CD4-positive, alpha-beta T cell (primary cell): ENCODE results near the gene MGRN1. TPM values are rescaled to one million over a fixed set of nuclear protein-coding genes. Genes with fewer than 3 reads are reported as not detected.

Experiments
- ATAC-seq: fragments of 200-7000 bp; cut with Tn5 transposase; one replicate; pipeline ENCODE4 v1.10.0; 2022; ENCODE audit warnings: mild to moderate bottlenecking; ENCODE audit not compliant: poor library complexity
- CTCF ChIA-PET: fragments of 350-600 bp; sonication (Branson Sonifier 250); formaldehyde crosslinking; loops from one replicate; lab custom pipeline; 2021; ENCODE audit warnings: antibody characterized with exemption, inconsistent platforms; lab: Charles Lee
- POLR2A ChIA-PET: fragments of 350-600 bp; sonication (Branson Sonifier 250); formaldehyde crosslinking; loops from one replicate; lab custom pipeline; 2021; ENCODE audit warnings: antibody characterized with exemption, inconsistent platforms; lab: Charles Lee
- DNase-seq, 14 experiments: peaks; one replicate each; pipeline ENCODE4 v3.0.0-alpha.2; 2013 to 2020; ENCODE audit warnings: mixed read lengths in 2 of 14
- H3K27ac ChIP-seq, 2 donors: one replicate each; pipeline versions ENCODE4 v1.5.1 to v1.7.0; 2013; ENCODE audit warnings: low read length in 2 of 2, low read depth in 1 of 2, mild to moderate bottlenecking in 1 of 2
- H3K27me3 ChIP-seq, 2 experiments: 1 replicate in 1 of 2; 2 replicates in 1 of 2; pipeline versions ENCODE4 v1.6.1 to v1.7.0; 2013; ENCODE audit warnings: low read length in 2 of 2, control low read depth in 1 of 2, mild to moderate bottlenecking in 1 of 2, moderate library complexity in 1 of 2; ENCODE audit not compliant: insufficient read depth in 2 of 2, control insufficient read depth in 1 of 2
- H3K36me3 ChIP-seq: one replicate; pipeline ENCODE4 v1.6.1; 2013; ENCODE audit warnings: low read length, control low read depth; ENCODE audit not compliant: insufficient read depth
- H3K4me1 ChIP-seq: one replicate; pipeline ENCODE4 v1.6.1; 2013; ENCODE audit warnings: low read length, control low read depth; ENCODE audit not compliant: insufficient read depth
- H3K4me3 ChIP-seq: one replicate; pipeline ENCODE4 v1.5.1; 2013; ENCODE audit warnings: mild to moderate bottlenecking, low read length, moderate library complexity
- H3K9me3 ChIP-seq, 2 experiments: 1 replicate in 1 of 2; 2 replicates in 1 of 2; pipeline versions ENCODE4 v1.6.1 to v1.7.0; 2013; ENCODE audit warnings: low read length in 2 of 2, mild to moderate bottlenecking in 2 of 2, control low read depth in 1 of 2, moderate library complexity in 1 of 2; ENCODE audit not compliant: control insufficient read depth in 1 of 2, insufficient read depth in 1 of 2
- H3K27ac Mint-ChIP-seq: one replicate; pipeline ENCODE4 v1.8.0; 2020; ENCODE audit warnings: mixed read lengths
- H3K27me3 Mint-ChIP-seq: one replicate; pipeline ENCODE4 v1.8.0; 2021; ENCODE audit warnings: mixed read lengths
- H3K36me3 Mint-ChIP-seq: one replicate; pipeline ENCODE4 v1.8.0; 2021; ENCODE audit warnings: low read depth, mixed read lengths
- H3K4me1 Mint-ChIP-seq: one replicate; pipeline ENCODE4 v1.8.0; 2021; ENCODE audit warnings: low read depth, mixed read lengths
- H3K4me3 Mint-ChIP-seq: one replicate; pipeline ENCODE4 v1.8.0; 2020; ENCODE audit warnings: mild to moderate bottlenecking, mixed read lengths
- H3K9me3 Mint-ChIP-seq: one replicate; pipeline ENCODE4 v1.8.0; 2020; ENCODE audit warnings: mixed read lengths
- CTCF ChIP-seq: fragments of 200-600 bp; IDR thresholded peaks from one replicate; pipeline ENCODE4 v1.8.0; 2022; ENCODE audit warnings: antibody characterized with exemption, mild to moderate bottlenecking
- intact Hi-C, 2 experiments: fragments of 100-400 bp; cut with DNase I in 1 of 2; cut with micrococcal nuclease in 1 of 2; formaldehyde crosslinking; loops; one replicate each; pipeline versions ENCODE4 v1.15.1 to v1.9.0; 2023 to 2025; cut with DNase I, micrococcal nuclease
- total RNA-seq, 174 experiments: library from RNA in 2 of 174; stranded (reverse) in 2 of 174; gene quantifications; one replicate each; pipeline ENCODE4 v1.2.3 and lab custom pipeline; 2021 to 2026

The MGRN1 gene
- total RNA-seq, 2 experiments from 2014 or later, result 45.9 to 48.6 TPM

GRCh38 chr16:4609200-4610010 lies 15.2 kb upstream of the MGRN1 start:
- ChIA-PET POLR2A (no interaction called here), CTCF (no interaction called here)
- Mint-ChIP-seq H3K27me3 (no peaks in the 10 kb centered on the region), H3K27ac (no peak overlapping the region), H3K4me1 (peaks cover 8% of the 10 kb centered on the region), H3K36me3 (peaks cover 7% of the 10 kb centered on the region), H3K4me3 (no peak overlapping the region), H3K9me3 (no peaks in the 10 kb centered on the region)
- no peak for TF ChIP-seq CTCF
- Histone ChIP-seq H3K27me3 (no peaks in the 10 kb centered on the region), H3K9me3 (peaks cover 0 to 4% of the 10 kb centered on the region in 2 experiments), H3K36me3 (peaks cover 15% of the 10 kb centered on the region), H3K4me3 (no peak overlapping the region), H3K27ac (no peak overlapping the region), H3K4me1 (peaks cover 27% of the 10 kb centered on the region)
- intact Hi-C loops, result loop anchor here (5.0 to 10.0 kb wide), 5 partner anchors 195 to 1475 kb away; partner anchors contain the start of genes CORO7 (in 1 of the 2), PAM16 (in 1 of the 2), ROGDI (in 1 of the 2) and ZNF213 (in 1 of the 2)
- DNase-seq (no peak), ATAC-seq (no peak)

- Histone ChIP-seq H3K27me3 (no peaks in the 10 kb centered on the region), H3K4me3 (no peak overlapping the region), H3K9me3 (peaks cover 0 to 4% of the 10 kb centered on the region in 2 experiments), H3K27ac (no peak overlapping the region), H3K4me1 (peaks cover 33% of the 10 kb centered on the region), H3K36me3 (peaks cover 15% of the 10 kb centered on the region)
- H3K27me3 Mint-ChIP-seq, result no peaks in the 10 kb centered on the region
- peaks cover 12% of the 10 kb centered on the region for H3K4me1 Mint-ChIP-seq
- H3K4me3 Mint-ChIP-seq, result no peak overlapping the region
- H3K9me3 Mint-ChIP-seq, result no peaks in the 10 kb centered on the region
- peaks cover 11% of the 10 kb centered on the region for H3K36me3 Mint-ChIP-seq
- POLR2A ChIA-PET, result no interaction called here
- CTCF ChIA-PET, result no interaction called here
- intact Hi-C loops, result loop anchor here (5.0 to 10.0 kb wide), 5 partner anchors 194 to 1476 kb away; partner anchors contain the start of genes CORO7 (in 1 of the 2), PAM16 (in 1 of the 2), ROGDI (in 1 of the 2) and ZNF213 (in 1 of the 2)
- no peak for TF ChIP-seq CTCF
- no peak for DNase-seq
- ATAC-seq, result no peak
- no peak overlapping the region for H3K27ac Mint-ChIP-seq
Observed at GRCh38 chr16:4610011-4611005, 14.3 kb upstream of the MGRN1 start.

- H3K4me1 Mint-ChIP-seq, result peaks cover 24% of the 10 kb centered on the region
- H3K27ac ChIP-seq, result no peak overlapping the region
- H3K4me1 ChIP-seq, result peaks cover 42% of the 10 kb centered on the region
- no peak overlapping the region for H3K4me3 ChIP-seq
- H3K36me3 ChIP-seq, result peaks cover 15% of the 10 kb centered on the region
- H3K27me3 Mint-ChIP-seq, result no peaks in the 10 kb centered on the region
- intact Hi-C loops, result loop anchor here (5.0 to 10.0 kb wide), 5 partner anchors 193 to 1477 kb away; partner anchors contain the start of genes CORO7 (in 1 of the 2), PAM16 (in 1 of the 2), ROGDI (in 1 of the 2) and ZNF213 (in 1 of the 2)
- H3K9me3 Mint-ChIP-seq, result no peaks in the 10 kb centered on the region
- no peak for TF ChIP-seq CTCF
- ChIA-PET POLR2A (interaction anchor here (0.7 kb wide), 1 partner anchor 40 kb away, joined by 3 read pairs; no protein-coding TSS in a partner anchor), CTCF (no interaction called here)
- peaks cover 0 to 4% of the 10 kb centered on the region in 2 experiments for H3K9me3 ChIP-seq
- H3K36me3 Mint-ChIP-seq, result peaks cover 16% of the 10 kb centered on the region
- no peak for ATAC-seq
- DNase-seq, result no peak
- peak overlapping the region; percentile 15 for H3K4me3 Mint-ChIP-seq
- H3K27ac Mint-ChIP-seq, result no peak overlapping the region
- no peaks in the 10 kb centered on the region for H3K27me3 ChIP-seq
Observed at GRCh38 chr16:4611337-4612021, 13.1 kb upstream of the MGRN1 start.
